GM19395 (cell line): Measurements from ENCODE around the gene IGSF9B.

ENCODE experiments used
- ATAC-seq: cut with Tn5 transposase; IDR thresholded peaks from one replicate; pipeline ENCODE4 v1.9.1; 2021; ENCODE audit warnings: mild to moderate bottlenecking, moderate library complexity; ENCODE audit not compliant: unreplicated experiment

The IGSF9B gene

DNA sequence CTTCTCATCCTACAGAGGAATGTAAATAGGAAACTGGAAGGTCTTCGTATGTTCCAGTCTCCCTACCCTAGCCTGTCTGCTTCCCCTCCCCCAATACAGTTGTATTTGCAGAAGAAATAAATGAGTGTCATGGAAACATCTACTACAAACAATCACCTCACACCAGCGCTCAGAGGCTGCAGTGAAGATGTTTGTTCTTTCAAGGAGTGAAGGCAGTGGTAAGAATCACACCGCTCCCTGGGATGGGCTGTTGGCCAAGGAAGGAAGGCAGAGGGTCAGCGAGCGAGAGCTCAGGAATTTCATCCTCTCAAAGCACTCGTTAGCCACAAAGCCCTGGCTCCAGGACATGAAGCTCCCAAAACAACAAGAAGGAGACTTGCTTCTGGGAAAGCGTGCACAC is 1.1 kb upstream of the IGSF9B start:
- no peak for ATAC-seq

DNA sequence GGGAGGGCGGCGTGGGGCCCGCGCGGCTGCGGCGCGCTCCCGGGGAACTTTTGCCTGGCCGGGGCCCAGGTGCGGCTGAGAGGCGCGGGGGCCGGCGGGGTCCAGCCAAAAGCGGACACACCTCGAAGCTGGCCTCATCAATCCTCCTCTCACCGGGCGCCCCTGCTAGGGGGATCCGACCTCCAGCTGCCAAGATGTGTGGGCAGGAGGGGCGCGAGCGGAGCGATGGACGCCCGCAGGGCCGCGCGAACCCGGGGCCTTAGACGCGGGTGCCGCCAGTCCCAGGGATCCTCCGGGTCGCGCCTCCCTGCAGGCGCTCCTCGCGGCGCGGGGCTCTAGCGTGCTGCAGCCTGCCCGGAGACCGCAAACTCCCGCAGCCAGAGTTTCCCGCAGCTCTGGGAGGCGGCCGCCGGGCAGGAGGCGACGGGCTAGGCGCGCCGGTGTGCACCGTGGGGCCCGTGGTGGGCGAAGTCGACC is 785 bp downstream of the IGSF9B start:
- ATAC-seq = no peak

DNA sequence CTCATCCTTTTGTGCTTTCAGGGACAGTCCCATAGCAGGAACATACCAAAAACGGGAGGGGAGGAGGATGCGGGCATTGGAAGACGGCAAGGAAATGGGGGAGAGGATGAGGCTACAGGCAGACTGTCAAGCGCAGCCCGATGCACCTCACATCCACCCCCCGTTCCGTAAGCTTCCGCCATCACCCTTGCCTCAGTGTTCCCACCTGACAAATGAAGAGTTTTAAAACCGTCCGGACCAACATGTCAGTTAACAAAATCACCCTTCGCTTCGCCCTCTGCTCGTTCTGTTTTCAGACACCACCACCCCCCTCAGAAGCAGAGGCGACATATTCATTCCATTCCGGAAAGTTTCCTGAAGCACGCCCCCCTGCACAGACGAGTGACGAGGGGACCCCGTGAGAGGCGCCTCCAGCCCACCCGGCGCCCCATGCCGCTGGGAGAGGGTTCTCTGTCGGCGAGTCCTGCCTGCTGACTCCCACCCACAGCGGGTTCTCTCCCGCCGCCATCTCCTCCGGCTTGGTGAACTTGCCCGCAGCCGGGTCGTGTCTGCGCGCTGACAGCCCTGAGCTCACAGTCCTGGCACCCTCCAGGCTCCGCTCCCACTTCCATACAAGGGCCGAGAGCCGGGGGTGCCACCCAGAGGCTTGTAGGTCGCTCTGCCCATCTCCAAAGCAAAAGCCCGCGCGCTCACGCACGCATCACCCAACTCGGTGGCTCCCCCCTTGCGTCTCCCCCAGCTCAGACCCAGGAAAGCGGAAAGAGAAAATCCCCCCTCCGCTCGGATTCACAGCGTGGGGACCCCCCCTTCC is 1.5 kb downstream of the IGSF9B start:
- ATAC-seq = no peak

DNA sequence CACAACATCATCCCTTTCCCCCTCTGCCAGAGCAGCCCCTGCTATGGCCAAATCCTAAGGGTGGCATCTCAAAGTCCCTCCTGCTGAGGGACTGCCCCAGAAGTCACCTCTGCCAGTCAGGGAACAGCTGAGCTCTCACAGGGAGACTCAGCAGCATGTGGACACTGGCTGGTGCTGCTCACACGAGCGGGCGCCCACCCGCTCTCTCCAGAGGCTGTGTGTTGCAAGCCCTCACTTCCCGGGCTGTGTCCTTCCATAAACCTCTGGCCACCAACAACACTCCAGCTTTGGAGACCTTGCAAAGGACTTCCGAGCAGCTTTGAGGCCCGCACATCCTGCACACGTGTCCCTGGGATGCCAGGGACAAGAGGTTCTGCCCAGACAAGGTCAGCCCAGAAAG is 2.8 kb downstream of the IGSF9B start:
- ATAC-seq = no peak

DNA sequence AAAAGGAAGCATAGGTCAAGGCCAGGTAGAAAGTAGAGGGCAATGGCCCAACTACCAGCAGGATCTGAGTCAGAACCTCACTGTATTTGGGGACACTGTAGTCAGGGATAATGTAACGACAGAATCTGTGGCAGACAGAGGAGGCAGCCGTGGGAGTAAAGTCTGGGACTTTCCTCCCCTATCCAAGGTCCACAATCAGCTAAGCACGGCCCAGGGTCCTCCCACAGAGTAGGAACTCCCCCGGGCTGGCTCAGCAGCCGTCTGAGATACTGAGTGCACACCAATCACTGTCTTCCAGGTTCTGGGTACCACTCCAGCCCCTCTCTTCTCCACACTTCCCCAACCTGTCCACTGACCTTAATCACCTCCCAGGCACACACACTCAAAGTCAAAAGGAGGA is 3.2 kb downstream of the IGSF9B start:
- no peak for ATAC-seq

DNA sequence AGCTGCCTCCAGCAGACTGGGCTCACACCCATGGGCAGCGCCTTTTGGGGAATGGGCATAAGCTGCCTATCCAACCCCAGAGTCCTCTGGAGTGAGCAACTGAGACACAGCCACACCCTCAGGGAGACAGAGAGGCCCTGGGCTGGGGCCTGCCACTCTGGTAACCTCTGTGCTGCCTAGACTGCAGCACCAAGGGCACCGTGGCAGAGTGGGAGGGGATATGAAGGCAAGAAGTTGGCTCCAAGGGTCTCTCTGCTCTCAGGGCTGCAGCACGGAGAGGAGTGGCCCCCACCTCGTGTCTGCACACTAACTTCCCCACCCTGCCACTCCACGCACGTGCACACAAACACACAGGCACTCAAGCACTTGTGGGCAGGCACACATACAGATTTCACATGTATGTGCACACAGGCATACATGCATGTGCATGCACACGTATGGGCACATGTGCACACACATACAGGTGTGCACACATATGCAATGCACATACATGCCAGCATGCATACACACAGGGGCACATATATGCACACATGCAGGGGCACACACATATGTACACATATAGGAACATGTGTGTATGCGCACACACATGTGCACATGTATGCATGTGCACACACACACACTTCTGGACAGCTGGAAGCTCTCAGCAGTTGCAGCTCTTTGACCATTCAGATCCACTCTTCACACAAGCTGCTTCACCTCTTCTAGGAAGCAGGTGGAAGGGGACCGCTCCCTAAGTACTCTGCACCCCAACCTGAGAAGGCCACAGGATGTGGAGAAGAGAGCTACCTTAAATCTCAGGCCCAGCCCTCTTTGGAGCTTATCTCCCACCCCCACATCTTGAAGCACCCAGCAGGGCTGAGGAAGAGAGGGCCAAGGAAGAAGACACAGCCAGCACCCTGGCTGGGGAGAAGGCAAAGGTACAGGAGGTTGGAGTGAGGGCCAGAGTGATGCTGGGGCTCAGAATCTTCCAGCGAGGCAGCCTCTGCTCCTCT is 4.3 kb downstream of the IGSF9B start:
- no peak for ATAC-seq

DNA sequence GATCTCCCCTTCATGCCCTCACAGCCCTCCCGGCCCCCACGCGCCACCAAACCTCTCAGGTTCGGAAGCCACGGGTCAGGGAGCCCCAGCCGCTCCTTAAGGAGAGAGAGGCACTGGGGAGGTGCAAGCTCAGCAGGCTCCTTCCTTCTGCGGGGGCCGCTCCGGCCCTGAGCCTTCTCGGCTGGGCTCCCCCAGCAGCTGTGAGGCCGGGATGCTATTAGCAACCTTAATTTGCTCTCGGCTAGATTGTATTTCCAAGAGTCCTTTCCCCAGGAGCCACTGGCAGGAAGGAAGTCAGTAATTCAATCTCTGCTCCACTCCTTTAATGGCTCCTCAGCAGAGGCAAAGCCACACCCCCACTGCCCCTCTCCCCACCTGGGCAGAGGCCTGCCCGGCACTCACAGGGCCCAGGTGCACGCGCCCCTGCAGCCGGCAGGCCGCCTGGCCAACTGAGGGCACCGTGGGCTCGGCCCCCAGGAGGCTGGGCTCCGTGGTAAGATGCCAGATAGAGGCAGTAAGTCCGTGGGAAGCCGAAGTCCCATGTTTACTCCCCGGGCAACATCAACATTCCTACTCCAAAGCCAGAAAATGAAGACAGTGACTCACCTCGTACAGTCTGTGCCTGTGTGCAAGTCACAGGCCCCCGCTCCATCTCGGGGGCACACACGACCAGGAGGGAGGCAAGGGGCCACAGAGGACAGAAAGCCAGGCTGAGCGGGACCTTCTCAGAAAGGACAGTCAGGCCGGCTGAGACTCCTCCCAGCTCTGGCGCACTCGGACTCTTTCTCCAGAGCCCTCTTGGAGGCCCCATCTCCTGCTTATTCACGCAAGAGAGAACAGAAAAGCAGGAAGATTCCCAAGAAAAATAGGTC is 5.2 kb downstream of the IGSF9B start:
- ATAC-seq = no peak

DNA sequence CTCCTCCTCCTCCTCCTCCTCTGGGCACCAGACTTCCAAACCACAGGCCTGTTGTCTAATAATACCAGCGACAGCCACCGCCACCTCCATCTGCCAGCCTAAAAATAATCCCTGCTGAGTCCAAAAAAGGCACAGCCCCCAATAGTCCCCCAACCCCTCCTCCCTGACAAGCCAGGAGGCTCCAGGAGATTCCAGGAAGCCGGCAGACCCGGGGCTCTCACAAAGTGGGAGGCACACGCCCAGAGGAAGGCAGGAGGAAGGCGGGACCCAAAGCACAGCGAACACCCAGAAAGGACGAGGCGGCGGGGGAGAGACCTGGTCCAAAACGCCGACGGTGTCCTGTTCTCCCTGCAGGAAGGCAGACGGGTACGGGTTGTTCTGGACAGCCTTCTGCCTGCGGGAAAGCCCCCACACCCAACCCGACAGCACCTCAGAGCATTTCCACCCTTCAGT is 5.9 kb downstream of the IGSF9B start:
- ATAC-seq = no peak

DNA sequence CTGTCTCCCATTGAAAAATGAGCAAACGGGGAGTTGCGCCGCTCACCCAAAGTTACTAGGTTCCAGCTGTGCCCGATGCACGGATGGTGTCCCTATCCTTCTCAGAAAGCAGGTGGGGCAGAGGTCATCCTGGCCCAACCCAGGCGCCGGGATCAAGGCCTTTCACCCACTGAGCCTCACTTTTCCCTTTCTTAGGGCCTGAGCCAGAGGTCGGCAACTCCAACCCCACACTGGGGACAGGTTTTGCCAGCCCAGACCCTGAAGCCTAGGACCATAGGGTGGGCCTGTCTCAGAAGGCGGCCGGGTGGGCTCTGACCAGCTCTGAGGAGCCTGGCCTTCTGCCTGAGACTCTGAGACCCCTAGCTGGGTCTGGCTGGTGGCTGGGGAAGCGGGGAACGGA is 6.3 kb downstream of the IGSF9B start:
- ATAC-seq = no peak

DNA sequence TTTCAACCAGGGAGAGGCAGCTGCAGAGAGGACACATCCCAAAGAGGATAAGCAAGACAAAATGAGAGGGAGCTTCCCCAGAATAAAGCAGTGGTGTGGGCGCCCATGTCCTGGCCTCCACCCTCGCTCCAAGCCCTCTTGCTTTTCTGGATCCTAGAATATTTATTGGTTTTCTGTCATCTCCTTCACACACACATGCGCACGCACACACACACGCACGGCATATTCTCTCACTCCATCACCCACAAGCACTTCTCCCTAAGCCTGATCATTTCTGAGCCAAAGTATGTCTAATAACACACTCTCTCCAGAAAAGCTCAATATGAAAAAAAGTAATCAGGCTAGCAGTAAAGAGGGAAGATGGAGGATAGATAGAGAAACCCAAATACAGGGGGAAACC is 7.6 kb downstream of the IGSF9B start:
- ATAC-seq = no peak

DNA sequence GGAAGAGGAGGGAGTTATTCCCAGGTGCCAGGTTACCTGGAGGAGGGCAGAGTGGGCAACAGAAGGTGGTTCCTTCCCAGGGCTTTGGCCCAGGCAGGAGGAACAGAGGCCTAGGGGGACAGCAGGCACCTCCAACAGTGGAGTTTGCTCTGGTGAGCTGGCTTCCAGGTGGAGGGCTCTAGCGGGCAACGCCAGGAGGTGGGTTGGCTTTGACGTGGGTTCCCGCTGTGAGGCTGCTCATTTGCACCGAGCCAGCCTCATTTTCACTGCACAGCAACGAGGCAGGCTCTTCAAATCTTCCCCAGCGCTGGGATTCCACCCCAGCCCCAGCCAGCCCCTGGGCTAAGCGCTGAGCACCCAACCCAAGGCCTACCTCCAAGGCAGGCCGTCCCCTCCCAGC is 8.1 kb downstream of the IGSF9B start:
- ATAC-seq = no peak

DNA sequence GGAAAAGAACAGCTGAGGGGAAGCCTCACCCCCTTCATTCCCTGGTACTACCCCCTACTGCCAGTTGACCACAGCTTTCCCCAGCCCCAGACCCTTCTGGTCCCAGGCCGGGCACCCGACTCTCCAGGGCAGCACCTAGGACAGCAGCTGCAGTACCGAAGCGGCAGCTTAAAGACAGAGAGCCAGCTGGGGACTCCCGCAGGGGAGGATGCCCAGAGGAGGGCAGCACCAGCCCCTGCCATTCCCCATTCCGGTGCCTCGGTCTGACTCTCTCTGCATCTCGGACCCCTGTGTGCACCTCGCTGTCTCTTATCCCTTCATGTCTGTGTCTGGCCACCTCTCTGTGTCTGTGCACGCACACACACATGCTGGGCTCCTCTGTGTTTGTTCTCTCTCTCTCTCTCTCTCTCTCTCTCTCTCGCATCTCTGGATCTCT is 9.4 kb downstream of the IGSF9B start:
- ATAC-seq = peak; percentile 73

DNA sequence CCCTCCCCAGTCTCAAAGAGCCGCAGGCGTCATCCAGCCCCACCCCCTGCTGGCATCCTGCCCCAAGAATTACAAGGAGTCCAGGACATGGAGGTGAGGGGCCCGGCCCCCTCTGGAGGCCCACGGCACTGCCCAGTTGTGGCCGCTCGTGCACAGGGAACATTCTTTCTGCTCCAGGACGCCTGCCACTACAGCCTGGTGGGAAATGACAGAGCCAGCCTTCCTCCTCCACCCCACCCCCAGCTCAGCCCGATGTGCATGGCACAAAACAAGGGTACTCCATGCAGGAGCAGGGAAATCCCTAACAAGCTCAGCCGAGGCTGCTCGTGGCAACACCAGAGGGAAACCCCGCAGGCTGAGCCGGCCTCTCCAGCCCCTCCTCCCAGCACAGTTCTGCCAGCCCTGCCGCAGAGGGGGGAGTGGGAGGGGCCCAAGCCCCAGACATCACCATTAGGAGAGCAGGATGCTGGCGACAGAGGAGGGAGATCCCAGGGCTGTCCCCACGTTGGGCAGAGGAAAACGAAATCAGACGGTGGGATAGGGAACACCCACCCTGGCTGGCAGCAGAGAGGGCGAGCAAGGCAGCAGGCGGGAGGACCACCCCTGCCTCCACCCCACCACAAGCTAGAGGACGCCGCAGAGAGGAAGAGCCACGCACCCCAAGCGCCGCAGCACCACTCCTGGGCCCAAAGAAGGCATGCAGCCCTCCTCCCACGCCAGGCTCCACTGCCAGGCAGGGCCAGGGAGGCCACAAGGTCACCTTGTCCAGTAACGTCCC is 10.0 kb downstream of the IGSF9B start:
- peak; percentile 21 for ATAC-seq

DNA sequence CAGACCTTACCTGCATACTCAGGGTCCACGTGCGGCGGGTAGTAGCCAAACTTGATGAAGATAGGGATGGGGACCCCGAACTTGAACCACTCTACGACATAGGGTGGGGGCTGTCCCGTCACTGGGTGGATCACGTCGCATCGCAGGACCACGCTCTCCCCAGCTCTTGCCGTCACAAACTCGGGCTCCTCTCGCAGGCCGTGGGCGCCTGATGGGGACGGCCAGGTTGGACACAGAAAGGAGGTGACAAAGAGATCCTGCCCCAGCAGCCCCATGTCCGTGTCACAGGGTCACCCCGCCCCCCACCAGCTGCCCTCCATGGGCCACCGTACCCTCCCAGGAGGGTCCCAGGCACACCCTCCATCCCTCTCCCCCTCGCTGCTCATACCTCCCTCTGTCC is 10.7 kb downstream of the IGSF9B start:
- ATAC-seq = no peak

DNA sequence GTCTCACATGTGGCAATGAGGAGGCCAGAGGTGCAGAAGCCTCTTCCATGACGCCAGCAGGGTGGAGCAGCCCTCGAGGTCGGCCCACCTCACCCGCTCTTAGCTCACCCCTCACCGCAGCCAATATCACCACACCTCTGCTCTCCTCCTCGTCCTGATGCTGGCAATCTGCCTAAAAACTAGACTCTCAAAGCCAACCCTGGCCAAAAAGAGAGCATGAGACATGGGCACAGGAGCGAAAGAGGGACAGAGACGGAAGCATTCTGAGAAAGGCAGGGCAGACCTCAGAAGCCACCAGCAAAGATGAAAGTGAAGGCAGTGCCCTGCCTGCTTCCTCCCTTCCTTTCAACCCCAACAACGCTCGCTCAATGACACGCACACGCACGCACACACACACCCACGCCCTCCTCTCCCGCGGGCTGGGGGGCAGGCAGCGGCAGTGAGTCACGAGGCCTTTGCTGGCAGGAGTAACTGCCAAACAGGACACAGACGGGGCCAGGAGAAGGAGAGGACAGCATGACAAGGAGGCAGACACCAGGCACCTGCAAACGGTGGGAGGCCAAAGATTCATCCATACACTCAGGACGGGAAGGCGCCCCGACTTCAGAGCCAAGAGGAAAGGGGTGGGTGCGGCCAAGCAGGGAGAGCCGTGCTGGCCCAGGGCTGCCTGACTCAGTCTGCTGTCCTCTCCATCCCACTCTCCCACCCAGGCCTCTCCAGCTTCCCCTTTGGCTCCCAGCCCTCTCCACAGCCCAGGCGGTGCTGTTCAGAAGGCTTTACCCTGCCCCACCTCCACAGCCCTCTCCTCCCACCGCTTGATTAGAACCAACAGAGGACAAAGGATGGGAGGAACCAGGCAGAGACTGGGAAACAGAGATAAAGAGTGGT is 11.4 kb downstream of the IGSF9B start:
- no peak for ATAC-seq

DNA sequence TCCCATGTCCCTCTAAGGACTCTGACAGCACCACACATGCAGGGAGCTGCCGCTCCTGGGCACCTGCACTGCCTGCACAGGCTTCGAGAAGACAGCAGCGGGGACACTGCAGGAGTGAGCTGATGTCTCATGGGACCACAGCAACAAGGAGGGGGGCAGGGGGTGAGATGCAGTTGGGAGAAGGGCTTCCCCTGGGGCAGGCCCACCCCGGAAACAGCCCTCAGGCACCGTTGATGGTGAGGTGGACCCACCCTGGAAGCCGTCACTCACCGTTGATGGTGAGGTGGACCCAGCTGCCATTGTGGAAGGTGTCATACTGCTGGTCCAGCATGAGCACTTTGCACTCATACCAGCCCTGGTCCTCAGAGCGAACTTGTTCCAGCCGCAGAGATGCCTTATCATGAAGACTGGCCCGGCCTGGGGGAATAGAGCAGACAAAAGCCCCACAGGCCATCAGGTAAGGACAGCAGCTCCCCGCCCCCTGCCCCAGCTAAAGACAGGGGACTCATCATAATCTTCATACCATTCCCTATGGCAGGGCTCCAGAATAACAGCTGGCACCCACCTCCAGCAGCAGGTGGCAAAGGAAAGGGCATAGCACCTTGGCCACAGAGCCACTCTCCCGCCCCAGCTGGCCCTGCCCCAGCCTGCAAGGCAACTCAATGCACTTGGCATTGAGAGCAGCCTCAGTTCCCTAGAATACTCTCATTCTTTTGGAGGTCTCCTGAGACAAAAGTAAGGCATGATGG is 12.6 kb downstream of the IGSF9B start:
- no peak for ATAC-seq

DNA sequence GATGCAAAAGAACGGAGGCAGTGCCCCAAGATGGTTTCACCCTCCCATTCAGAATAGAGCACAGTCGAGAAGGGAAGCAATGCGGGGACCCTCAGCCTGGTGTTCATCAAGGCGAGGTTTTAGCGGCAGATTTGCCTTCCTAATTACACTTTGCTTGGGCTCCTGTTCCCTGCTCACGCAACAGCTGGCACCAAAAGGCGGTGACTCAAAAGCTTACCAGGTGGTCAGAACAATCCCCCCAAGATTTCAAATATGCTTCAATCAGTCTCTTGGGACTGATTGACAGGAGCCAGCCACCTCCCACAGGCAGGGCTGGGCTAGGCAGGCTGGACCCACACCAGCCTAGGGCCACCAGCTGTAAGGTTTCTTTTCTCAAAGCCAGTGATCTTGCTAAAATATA is 14.2 kb downstream of the IGSF9B start:
- no peak for ATAC-seq

DNA sequence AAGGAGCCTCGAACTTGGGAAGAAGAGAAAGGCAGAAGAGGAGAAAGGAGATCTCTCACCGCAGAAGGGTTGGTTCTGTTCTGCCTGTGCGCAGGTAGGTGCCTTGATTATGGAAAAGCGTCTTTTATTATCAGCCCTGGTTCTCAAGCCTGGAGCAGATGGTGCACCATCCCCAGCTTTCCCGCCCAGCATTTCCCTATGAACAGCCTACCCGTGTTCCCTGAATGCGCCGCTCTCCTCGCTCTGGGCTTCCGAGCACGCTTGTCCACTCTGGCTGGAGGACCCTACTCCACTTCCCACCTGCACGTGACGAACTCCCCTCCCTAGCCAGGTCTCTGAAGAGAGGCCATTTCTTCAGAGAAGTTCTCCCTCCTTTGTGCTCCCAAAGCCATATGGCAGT is 15.2 kb downstream of the IGSF9B start:
- ATAC-seq = no peak
